ENCODE measurements around the gene SAP30. TPM values are rescaled to one million over a fixed set of nuclear protein-coding genes. Genes with fewer than 3 reads are reported as not detected.

SAP30 gene
- total RNA-seq, 1 donor from 2014 or later, result 13.0 TPM

GRCh38 chr4:173404296-173404865 lies 33.6 kb downstream of the SAP30 start:
- Histone ChIP-seq H3K27me3 (no peaks in the 10 kb centered on the region), H3K36me3 (peaks cover 0 to 4% of the 10 kb centered on the region in 2 donors), H3K4me1 (no peaks in the 10 kb centered on the region), H3K9me3 (no peaks in the 10 kb centered on the region), H3K27ac (no peak overlapping the region), H3K4me3 (no peak overlapping the region)
- intact Hi-C loops (cut with DNase I), result no loop called here
- TF ChIP-seq POLR2AphosphoS5 (IDR thresholded peaks at IDR 0.05; ENCODE audit: insufficient read depth in 1 of 2, low read depth in 1 of 2) (no peak), CTCF (IDR thresholded peaks at IDR 0.05) (no peak), POLR2A (IDR thresholded peaks at IDR 0.05) (no peak)
- DNase-seq (ENCODE audit: extremely low spot score in 2 of 2), result no peak

- H3K9me3 ChIP-seq, result no peaks in the 10 kb centered on the region
- no peak for DNase-seq (ENCODE audit: extremely low spot score in 2 of 2)
- peaks cover 0 to 4% of the 10 kb centered on the region in 2 donors for H3K36me3 ChIP-seq
- no peaks in the 10 kb centered on the region for H3K27me3 ChIP-seq
- no peaks in the 10 kb centered on the region for H3K4me1 ChIP-seq
- H3K4me3 ChIP-seq, result no peak overlapping the region
- intact Hi-C loops (cut with DNase I), result no loop called here
- TF ChIP-seq POLR2AphosphoS5 (IDR thresholded peaks at IDR 0.05; ENCODE audit: insufficient read depth in 1 of 2, low read depth in 1 of 2), result no peak
- TF ChIP-seq POLR2A (IDR thresholded peaks at IDR 0.05), result no peak
- no peak for TF ChIP-seq CTCF (IDR thresholded peaks at IDR 0.05)
- no peak overlapping the region for H3K27ac ChIP-seq
Measured at GRCh38 chr4:173405840-173406606, 35.3 kb downstream of the SAP30 start.

GRCh38 chr4:173410079-173410478 lies 39.3 kb downstream of the SAP30 start:
- Histone ChIP-seq H3K4me1 (no peaks in the 10 kb centered on the region), H3K9me3 (no peaks in the 10 kb centered on the region), H3K36me3 (peaks cover 0 to 4% of the 10 kb centered on the region in 2 donors), H3K27me3 (no peaks in the 10 kb centered on the region), H3K4me3 (no peak overlapping the region), H3K27ac (no peak overlapping the region)
- intact Hi-C loops (cut with DNase I), result no loop called here
- no peak for DNase-seq (ENCODE audit: extremely low spot score in 2 of 2)
- TF ChIP-seq CTCF (IDR thresholded peaks at IDR 0.05), result no peak
- no peak for TF ChIP-seq POLR2A (IDR thresholded peaks at IDR 0.05)
- no peak for TF ChIP-seq POLR2AphosphoS5 (IDR thresholded peaks at IDR 0.05; ENCODE audit: insufficient read depth in 1 of 2, low read depth in 1 of 2)

- DNase-seq (ENCODE audit: extremely low spot score in 2 of 2), result no peak
- no peaks in the 10 kb centered on the region for H3K9me3 ChIP-seq
- H3K27ac ChIP-seq, result no peak overlapping the region
- H3K4me1 ChIP-seq, result no peaks in the 10 kb centered on the region
- no peaks in the 10 kb centered on the region for H3K27me3 ChIP-seq
- H3K36me3 ChIP-seq, result no peaks in the 10 kb centered on the region
- intact Hi-C loops (cut with DNase I), result no loop called here
- no peak overlapping the region for H3K4me3 ChIP-seq
- TF ChIP-seq POLR2AphosphoS5 (IDR thresholded peaks at IDR 0.05; ENCODE audit: insufficient read depth in 1 of 2, low read depth in 1 of 2) (no peak), POLR2A (IDR thresholded peaks at IDR 0.05) (no peak), CTCF (IDR thresholded peaks at IDR 0.05) (no peak)
Measured at GRCh38 chr4:173411106-173411693, 40.4 kb downstream of the SAP30 start.

GRCh38 chr4:173413036-173413435 lies 42.3 kb downstream of the SAP30 start:
- no peak overlapping the region for H3K27ac ChIP-seq
- H3K36me3 ChIP-seq, result no peaks in the 10 kb centered on the region
- intact Hi-C loops (cut with DNase I), result no loop called here
- no peaks in the 10 kb centered on the region for H3K9me3 ChIP-seq
- TF ChIP-seq POLR2A (IDR thresholded peaks at IDR 0.05) (no peak), POLR2AphosphoS5 (IDR thresholded peaks at IDR 0.05; ENCODE audit: insufficient read depth in 1 of 2, low read depth in 1 of 2) (no peak), CTCF (IDR thresholded peaks at IDR 0.05) (no peak)
- H3K27me3 ChIP-seq, result no peaks in the 10 kb centered on the region
- DNase-seq (ENCODE audit: extremely low spot score in 2 of 2), result no peak
- H3K4me1 ChIP-seq, result no peaks in the 10 kb centered on the region
- no peak overlapping the region for H3K4me3 ChIP-seq

Data from vagina (tissue), 2 donors.